CD4-positive, alpha-beta T cell treated with Interleukin-6 for 4 hours (primary cell): ENCODE results near the gene RECK.
"Not testable (repeated sequence)": the region's sequence is repeated elsewhere in the genome, so short reads cannot be mapped to it uniquely, and the experiment has no call there.

Experiments
- DNase-seq: peaks from one replicate; pipeline ENCODE4 v3.0.0-alpha.2; 2020; ENCODE audit warnings: mixed read lengths

The RECK gene

GRCh38 chr9:36074870-36075532 lies 38.3 kb downstream of the RECK start:
- DNase-seq: no peak

GRCh38 chr9:36078051-36078450 lies 41.3 kb downstream of the RECK start:
- DNase-seq: no peak

- DNase-seq: no peak
Observed at GRCh38 chr9:36080519-36080918, 43.8 kb downstream of the RECK start.

- DNase-seq: no peak
Observed at GRCh38 chr9:36082931-36083330, 46.2 kb downstream of the RECK start.

GRCh38 chr9:36086442-36086841 lies 49.7 kb downstream of the RECK start:
- DNase-seq: no peak

- not testable (repeated sequence) for DNase-seq
Observed at GRCh38 chr9:36087054-36087453, 50.3 kb downstream of the RECK start.

GRCh38 chr9:36088020-36088419 lies 51.3 kb downstream of the RECK start:
- DNase-seq: no peak

GRCh38 chr9:36091026-36091953 lies 54.6 kb downstream of the RECK start:
- no peak for DNase-seq

- DNase-seq: no peak
Observed at GRCh38 chr9:36092014-36092413, 55.3 kb downstream of the RECK start.

GRCh38 chr9:36092509-36093215 lies 55.9 kb downstream of the RECK start:
- DNase-seq: peak; percentile 55

GRCh38 chr9:36093384-36093783 lies 56.7 kb downstream of the RECK start:
- DNase-seq: no peak

- DNase-seq: no peak
Observed at GRCh38 chr9:36099718-36100117, 63.0 kb downstream of the RECK start.

GRCh38 chr9:36100532-36100931 lies 63.8 kb downstream of the RECK start:
- no peak for DNase-seq

GRCh38 chr9:36101916-36102741 lies 65.4 kb downstream of the RECK start:
- no peak for DNase-seq

GRCh38 chr9:36102742-36103495 lies 66.2 kb downstream of the RECK start:
- peak; percentile 96 for DNase-seq

- DNase-seq: no peak
Observed at GRCh38 chr9:36109071-36109470, 72.4 kb downstream of the RECK start.

GRCh38 chr9:36110434-36110833 lies 73.7 kb downstream of the RECK start:
- DNase-seq: no peak

- DNase-seq: no peak
Observed at GRCh38 chr9:36112516-36112915, 75.8 kb downstream of the RECK start.

GRCh38 chr9:36113999-36114398 lies 77.3 kb downstream of the RECK start:
- no peak for DNase-seq

GRCh38 chr9:36116593-36116992 lies 79.9 kb downstream of the RECK start:
- DNase-seq: no peak

GRCh38 chr9:36118201-36118600 lies 81.5 kb downstream of the RECK start:
- DNase-seq: no peak

GRCh38 chr9:36118706-36119105 lies 82.0 kb downstream of the RECK start:
- DNase-seq: no peak
